Measurements from ENCODE around the gene SHC3.

DNA sequence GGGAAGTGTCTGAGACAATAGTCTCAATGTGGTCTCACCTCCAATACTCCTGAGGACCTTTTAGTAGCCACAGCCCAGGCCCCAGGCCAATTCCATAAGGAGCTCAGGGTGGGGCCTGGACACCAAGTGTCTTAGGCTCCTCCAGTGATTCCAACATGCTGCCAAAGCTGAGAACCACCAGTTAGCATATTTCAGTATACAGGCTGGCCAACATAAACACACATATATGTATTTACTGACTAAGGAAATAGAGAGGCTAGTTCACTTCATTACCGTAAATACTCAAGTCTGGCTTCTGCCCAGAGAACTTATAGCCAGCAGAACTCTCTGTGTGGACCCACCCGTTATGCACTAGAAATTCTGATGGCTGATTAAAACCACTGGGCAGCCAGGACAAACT, 163.3 kb downstream of the SHC3 start:
- no peak for TF ChIP-seq EZH2 (IDR thresholded peaks at IDR 0.05; ENCODE audit: low read depth, unreplicated experiment)
- TF ChIP-seq, protein P1, sequence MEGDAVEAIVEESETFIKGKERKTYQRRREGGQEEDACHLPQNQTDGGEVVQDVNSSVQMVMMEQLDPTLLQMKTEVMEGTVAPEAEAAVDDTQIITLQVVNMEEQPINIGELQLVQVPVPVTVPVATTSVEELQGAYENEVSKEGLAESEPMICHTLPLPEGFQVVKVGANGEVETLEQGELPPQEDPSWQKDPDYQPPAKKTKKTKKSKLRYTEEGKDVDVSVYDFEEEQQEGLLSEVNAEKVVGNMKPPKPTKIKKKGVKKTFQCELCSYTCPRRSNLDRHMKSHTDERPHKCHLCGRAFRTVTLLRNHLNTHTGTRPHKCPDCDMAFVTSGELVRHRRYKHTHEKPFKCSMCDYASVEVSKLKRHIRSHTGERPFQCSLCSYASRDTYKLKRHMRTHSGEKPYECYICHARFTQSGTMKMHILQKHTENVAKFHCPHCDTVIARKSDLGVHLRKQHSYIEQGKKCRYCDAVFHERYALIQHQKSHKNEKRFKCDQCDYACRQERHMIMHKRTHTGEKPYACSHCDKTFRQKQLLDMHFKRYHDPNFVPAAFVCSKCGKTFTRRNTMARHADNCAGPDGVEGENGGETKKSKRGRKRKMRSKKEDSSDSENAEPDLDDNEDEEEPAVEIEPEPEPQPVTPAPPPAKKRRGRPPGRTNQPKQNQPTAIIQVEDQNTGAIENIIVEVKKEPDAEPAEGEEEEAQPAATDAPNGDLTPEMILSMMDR (conservative IDR thresholded peaks at IDR 0.05; ENCODE audit: low read depth in 2 of 2): no peak
- TF ChIP-seq CREB1 (CRISPR knock-in tag; IDR thresholded peaks at IDR 0.05; ENCODE audit: low read depth): no peak
- no peak for TF ChIP-seq POLR2AphosphoS5 (IDR thresholded peaks at IDR 0.05; ENCODE audit: low read depth)
- TF ChIP-seq, protein P2, sequence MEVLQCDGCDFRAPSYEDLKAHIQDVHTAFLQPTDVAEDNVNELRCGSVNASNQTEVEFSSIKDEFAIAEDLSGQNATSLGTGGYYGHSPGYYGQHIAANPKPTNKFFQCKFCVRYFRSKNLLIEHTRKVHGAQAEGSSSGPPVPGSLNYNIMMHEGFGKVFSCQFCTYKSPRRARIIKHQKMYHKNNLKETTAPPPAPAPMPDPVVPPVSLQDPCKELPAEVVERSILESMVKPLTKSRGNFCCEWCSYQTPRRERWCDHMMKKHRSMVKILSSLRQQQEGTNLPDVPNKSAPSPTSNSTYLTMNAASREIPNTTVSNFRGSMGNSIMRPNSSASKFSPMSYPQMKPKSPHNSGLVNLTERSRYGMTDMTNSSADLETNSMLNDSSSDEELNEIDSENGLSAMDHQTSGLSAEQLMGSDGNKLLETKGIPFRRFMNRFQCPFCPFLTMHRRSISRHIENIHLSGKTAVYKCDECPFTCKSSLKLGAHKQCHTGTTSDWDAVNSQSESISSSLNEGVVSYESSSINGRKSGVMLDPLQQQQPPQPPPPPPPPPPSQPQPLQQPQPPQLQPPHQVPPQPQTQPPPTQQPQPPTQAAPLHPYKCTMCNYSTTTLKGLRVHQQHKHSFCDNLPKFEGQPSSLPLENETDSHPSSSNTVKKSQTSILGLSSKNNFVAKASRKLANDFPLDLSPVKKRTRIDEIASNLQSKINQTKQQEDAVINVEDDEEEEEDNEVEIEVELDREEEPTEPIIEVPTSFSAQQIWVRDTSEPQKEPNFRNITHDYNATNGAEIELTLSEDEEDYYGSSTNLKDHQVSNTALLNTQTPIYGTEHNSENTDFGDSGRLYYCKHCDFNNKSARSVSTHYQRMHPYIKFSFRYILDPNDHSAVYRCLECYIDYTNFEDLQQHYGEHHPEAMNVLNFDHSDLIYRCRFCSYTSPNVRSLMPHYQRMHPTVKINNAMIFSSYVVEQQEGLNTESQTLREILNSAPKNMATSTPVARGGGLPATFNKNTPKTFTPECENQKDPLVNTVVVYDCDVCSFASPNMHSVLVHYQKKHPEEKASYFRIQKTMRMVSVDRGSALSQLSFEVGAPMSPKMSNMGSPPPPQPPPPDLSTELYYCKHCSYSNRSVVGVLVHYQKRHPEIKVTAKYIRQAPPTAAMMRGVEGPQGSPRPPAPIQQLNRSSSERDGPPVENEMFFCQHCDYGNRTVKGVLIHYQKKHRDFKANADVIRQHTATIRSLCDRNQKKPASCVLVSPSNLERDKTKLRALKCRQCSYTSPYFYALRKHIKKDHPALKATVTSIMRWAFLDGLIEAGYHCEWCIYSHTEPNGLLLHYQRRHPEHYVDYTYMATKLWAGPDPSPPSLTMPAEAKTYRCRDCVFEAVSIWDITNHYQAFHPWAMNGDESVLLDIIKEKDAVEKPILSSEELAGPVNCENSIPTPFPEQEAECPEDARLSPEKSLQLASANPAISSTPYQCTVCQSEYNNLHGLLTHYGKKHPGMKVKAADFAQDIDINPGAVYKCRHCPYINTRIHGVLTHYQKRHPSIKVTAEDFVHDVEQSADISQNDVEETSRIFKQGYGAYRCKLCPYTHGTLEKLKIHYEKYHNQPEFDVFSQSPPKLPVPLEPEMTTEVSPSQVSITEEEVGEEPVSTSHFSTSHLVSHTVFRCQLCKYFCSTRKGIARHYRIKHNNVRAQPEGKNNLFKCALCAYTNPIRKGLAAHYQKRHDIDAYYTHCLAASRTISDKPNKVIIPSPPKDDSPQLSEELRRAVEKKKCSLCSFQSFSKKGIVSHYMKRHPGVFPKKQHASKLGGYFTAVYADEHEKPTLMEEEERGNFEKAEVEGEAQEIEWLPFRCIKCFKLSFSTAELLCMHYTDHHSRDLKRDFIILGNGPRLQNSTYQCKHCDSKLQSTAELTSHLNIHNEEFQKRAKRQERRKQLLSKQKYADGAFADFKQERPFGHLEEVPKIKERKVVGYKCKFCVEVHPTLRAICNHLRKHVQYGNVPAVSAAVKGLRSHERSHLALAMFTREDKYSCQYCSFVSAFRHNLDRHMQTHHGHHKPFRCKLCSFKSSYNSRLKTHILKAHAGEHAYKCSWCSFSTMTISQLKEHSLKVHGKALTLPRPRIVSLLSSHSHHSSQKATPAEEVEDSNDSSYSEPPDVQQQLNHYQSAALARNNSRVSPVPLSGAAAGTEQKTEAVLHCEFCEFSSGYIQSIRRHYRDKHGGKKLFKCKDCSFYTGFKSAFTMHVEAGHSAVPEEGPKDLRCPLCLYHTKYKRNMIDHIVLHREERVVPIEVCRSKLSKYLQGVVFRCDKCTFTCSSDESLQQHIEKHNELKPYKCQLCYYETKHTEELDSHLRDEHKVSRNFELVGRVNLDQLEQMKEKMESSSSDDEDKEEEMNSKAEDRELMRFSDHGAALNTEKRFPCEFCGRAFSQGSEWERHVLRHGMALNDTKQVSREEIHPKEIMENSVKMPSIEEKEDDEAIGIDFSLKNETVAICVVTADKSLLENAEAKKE (CRISPR knock-in tag; IDR thresholded peaks at IDR 0.05): no peak
- TF ChIP-seq EZH2phosphoT487 (IDR thresholded peaks at IDR 0.05; ENCODE audit: unreplicated experiment): no peak

Data from GM23338 (cell line).